Muscle layer of duodenum (tissue), 2 donors: ENCODE data around the gene ARID2.
A peak's percentile ranks its signal among the peaks of the same experiment; 100 is the strongest.

Experiments used
- H3K27ac ChIP-seq: one replicate; pipeline ENCODE4 v1.7.0; 2013; ENCODE audit warnings: mild to moderate bottlenecking, low read length
- H3K27me3 ChIP-seq: one replicate; pipeline ENCODE4 v1.7.0; 2013; ENCODE audit warnings: low read depth, mild to moderate bottlenecking, control low read depth, low read length
- H3K36me3 ChIP-seq, 2 donors: one replicate each; pipeline ENCODE4 v1.7.0; 2013; ENCODE audit warnings: low read length in 2 of 2, control low read depth in 1 of 2, mild to moderate bottlenecking in 1 of 2; ENCODE audit not compliant: insufficient read depth in 2 of 2, control insufficient read depth in 1 of 2
- H3K4me1 ChIP-seq, 2 donors: one replicate each; pipeline ENCODE4 v1.7.0; 2013; ENCODE audit warnings: low read length in 2 of 2, mild to moderate bottlenecking in 2 of 2, control low read depth in 1 of 2, moderate library complexity in 1 of 2; ENCODE audit not compliant: insufficient read depth in 2 of 2, control insufficient read depth in 1 of 2
- H3K4me3 ChIP-seq, 2 donors: one replicate each; pipeline ENCODE4 v1.7.0; 2013; ENCODE audit warnings: low read length in 2 of 2, low read depth in 1 of 2, mild to moderate bottlenecking in 1 of 2
- H3K9me3 ChIP-seq, 2 donors: one replicate each; pipeline ENCODE4 v1.7.0; 2013; ENCODE audit warnings: low read length in 2 of 2, control low read depth in 1 of 2, mild to moderate bottlenecking in 1 of 2; ENCODE audit not compliant: control insufficient read depth in 1 of 2
- donor health status: healthy.

The ARID2 gene

DNA sequence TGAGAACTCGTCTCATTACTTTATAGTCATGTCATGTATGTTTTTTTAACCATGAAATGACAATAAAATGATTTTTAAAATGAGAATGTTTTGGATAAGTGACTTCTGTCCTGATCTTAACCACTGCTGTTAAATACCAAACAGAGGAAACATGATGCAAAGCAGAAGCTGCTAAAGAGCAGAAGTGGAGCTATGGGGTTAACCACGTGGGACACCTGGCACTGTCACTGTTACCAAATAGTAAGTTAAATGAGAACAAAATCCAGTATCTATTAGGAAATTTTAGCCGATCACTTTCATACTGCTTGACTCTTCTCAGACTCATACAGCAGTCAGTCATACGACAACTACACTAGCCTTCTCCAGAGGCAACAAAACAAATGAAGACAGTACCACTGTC is 178.4 kb downstream of the ARID2 start:
- H3K36me3 ChIP-seq, result peaks cover 0 to 11% of the 10 kb centered on the region in 2 donors
- no peaks in the 10 kb centered on the region for H3K27me3 ChIP-seq
- no peaks in the 10 kb centered on the region for H3K9me3 ChIP-seq
- H3K27ac ChIP-seq, result no peak overlapping the region
- peaks cover 0 to 22% of the 10 kb centered on the region in 2 donors for H3K4me1 ChIP-seq
- no peak overlapping the region for H3K4me3 ChIP-seq

DNA sequence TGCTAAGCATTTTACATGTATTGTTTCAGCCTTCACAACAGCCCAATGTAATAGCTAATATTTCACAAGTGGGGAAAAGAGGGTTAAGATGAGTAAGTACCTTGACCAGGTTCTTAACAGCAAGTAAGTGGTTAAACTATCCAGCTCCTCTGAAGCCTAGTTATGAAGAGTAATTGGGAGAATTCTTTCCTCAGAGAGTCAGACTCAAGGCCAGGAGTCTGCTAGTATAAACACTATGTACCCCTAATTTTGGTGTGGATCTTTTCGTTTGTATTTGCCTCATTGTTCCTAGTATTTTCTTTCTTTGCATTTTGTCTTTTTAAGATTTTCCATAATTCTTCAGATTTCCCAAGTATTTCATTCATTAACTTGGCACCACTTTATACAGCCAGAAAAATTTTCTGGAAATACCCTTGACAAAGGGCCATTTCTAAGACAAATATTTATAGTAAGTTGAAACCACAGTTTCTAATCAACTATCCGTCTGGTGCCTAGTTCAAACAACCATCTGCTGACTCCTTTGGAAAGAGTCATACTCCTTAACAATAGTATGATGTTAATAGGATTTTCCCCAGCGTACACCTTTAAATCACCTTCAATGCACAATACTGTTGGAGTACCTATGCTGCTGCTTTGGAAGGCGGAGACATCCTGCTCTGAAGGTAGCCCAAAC is 179.7 kb downstream of the ARID2 start:
- H3K4me1 ChIP-seq, result peaks cover 0 to 22% of the 10 kb centered on the region in 2 donors
- H3K27me3 ChIP-seq, result no peaks in the 10 kb centered on the region
- no peak overlapping the region for H3K4me3 ChIP-seq
- H3K36me3 ChIP-seq, result peaks cover 0 to 11% of the 10 kb centered on the region in 2 donors
- H3K27ac ChIP-seq, result peak overlapping the region; percentile 19
- H3K9me3 ChIP-seq, result no peaks in the 10 kb centered on the region

DNA sequence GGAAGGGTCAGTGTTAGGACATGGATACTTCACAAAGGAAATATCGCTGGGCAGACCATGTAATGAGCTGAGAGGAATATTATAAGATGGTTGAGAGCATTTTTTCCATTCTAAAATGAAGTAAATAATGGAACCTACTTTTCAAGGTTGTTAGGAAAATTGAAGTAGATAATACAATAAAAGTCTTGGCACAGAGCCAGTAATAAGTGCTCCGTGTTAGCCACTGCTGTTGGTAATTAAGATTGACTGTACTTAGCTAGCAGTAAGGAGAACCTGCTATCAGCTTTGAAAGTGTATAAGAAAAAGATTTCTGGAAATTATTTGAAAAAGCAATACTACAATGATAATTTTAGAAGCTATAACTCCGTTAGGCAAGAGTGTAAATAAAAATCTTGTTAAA is 183.3 kb downstream of the ARID2 start:
- H3K9me3 ChIP-seq, result no peaks in the 10 kb centered on the region
- H3K27me3 ChIP-seq, result no peaks in the 10 kb centered on the region
- H3K27ac ChIP-seq, result no peak overlapping the region
- peaks cover 0 to 22% of the 10 kb centered on the region in 2 donors for H3K4me1 ChIP-seq
- no peak overlapping the region for H3K4me3 ChIP-seq
- peaks cover 0 to 4% of the 10 kb centered on the region in 2 donors for H3K36me3 ChIP-seq

DNA sequence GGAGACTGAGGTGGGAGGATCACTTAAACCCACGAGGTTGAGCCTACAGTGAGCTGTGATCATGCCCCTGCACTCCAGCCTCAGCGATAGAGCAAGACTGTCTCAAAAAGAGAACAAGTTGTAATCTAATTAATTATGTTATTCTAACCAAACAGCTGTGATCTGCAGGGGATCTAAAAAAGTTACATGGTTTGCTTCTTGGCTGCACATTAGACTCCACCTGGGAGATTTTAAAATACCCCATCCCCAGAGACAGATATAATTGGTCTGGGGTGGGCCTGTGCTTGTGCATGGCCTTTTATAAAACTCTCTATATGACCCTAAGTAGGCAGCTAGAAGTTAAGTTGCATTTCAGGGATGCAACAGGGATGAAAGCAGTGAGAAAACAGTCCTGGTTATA is 184.1 kb downstream of the ARID2 start:
- no peak overlapping the region for H3K27ac ChIP-seq
- no peaks in the 10 kb centered on the region for H3K9me3 ChIP-seq
- H3K36me3 ChIP-seq, result peaks cover 2 to 3% of the 10 kb centered on the region in 2 donors
- no peak overlapping the region for H3K4me3 ChIP-seq
- H3K27me3 ChIP-seq, result no peaks in the 10 kb centered on the region
- peaks cover 0 to 16% of the 10 kb centered on the region in 2 donors for H3K4me1 ChIP-seq

DNA sequence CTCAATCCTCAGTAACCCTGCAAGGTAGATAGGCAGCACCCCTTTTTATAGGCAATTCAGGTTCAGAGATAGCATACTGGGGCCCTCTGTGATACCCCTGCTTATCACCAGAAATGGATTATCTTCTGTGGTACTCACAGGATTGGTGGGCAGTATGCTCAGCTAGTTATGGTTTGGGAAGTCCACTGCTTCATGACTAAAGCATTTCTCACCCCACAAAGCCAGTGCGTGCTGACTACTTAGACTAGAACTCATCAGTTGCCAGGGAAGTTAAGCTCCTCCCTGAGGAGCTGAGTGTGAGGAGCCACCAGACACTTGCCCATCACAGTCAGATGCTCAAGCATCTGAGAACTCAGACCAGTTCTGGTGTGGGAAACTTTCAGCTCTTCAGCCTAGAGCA is 184.6 kb downstream of the ARID2 start:
- H3K4me1 ChIP-seq, result peaks cover 0 to 12% of the 10 kb centered on the region in 2 donors
- H3K4me3 ChIP-seq, result no peak overlapping the region
- H3K27me3 ChIP-seq, result no peaks in the 10 kb centered on the region
- no peaks in the 10 kb centered on the region for H3K9me3 ChIP-seq
- H3K36me3 ChIP-seq, result peaks cover 4 to 5% of the 10 kb centered on the region in 2 donors
- no peak overlapping the region for H3K27ac ChIP-seq

DNA sequence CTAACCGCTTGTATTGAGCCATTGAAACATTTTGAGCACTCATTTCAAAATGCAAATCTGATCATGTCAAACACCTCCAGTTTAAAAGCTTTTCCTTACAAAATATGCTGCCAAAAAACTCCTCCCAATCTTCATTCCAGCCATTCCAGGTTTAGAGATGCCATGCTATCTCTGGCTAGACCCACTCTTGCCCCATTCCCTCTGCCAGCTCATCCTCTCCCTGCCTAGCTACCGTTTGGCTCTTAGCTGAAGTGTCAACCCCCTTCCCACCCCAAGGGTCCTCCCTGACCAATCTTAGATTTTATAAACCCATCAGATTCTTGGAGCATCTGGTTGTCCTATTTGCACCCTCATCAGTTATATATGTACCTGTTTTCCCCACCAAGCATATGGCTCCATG is 185.9 kb downstream of the ARID2 start:
- H3K27ac ChIP-seq, result no peak overlapping the region
- peaks cover 0 to 5% of the 10 kb centered on the region in 2 donors for H3K4me1 ChIP-seq
- peaks cover 5 to 6% of the 10 kb centered on the region in 2 donors for H3K36me3 ChIP-seq
- no peaks in the 10 kb centered on the region for H3K27me3 ChIP-seq
- no peaks in the 10 kb centered on the region for H3K9me3 ChIP-seq
- no peak overlapping the region for H3K4me3 ChIP-seq

DNA sequence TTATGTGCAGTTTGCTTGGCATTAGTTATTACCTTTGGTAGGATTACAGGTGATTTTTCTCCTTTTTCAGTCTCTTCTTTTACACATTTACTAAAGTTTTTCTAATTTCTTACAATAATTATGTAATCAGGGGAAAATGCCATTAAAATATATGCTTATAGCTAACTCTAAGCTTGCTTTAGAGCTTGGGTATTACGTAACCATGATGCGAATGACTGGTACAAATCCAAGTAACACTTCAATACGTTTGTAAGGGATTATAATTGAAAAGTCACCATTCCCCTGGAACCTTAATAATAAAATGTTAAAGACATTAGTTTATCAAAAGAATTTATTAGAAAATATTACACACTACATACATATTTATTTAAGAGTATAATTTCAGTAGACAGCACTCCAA is 189.3 kb downstream of the ARID2 start:
- no peaks in the 10 kb centered on the region for H3K9me3 ChIP-seq
- peaks cover 24 to 27% of the 10 kb centered on the region in 2 donors for H3K36me3 ChIP-seq
- H3K27ac ChIP-seq, result no peak overlapping the region
- H3K4me3 ChIP-seq, result no peak overlapping the region
- no peaks in the 10 kb centered on the region for H3K27me3 ChIP-seq
- no peaks in the 10 kb centered on the region for H3K4me1 ChIP-seq

DNA sequence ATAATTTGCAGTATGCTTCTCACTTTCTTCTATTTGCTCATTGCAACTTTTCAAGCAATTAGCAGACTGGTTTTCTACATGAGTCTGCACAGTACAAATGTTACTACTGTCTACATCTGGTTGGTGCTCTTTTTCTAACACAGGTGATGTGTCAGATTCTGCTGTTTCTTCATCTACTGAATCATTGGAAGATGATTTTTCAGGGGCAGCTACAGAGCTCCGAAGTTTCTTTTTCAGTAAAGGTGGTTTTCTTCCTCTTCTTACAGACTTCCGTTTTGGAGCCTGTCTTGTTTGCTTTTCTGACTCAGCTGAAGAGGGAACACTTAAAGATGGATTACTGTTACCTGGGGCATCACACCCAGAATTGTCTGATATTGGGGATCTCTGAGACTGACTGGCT is 198.8 kb downstream of the ARID2 start:
- Histone ChIP-seq H3K36me3 (peaks cover 41 to 49% of the 10 kb centered on the region in 2 donors), H3K4me1 (no peaks in the 10 kb centered on the region), H3K27ac (no peak overlapping the region), H3K9me3 (no peaks in the 10 kb centered on the region), H3K4me3 (no peak overlapping the region), H3K27me3 (no peaks in the 10 kb centered on the region)

DNA sequence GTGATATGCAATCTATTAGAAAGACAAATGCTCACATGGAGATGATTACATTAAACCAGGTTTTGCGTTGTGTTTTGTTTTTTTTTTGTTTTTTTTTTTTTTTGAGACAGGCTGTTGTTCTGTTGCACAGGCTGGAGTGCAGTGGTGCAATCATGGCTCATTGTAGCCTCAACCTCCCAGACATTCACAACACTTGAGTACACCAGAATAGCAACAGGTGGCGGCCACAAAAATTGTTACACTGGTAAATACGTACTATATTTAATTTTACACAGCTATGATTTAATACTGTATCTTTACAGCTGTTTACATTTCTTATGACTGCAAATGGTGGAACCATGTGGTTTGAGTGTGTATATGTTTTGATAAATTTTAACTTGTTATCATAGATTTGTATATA is 200.9 kb downstream of the ARID2 start:
- Histone ChIP-seq H3K9me3 (no peaks in the 10 kb centered on the region), H3K36me3 (peaks cover 36 to 40% of the 10 kb centered on the region in 2 donors), H3K4me1 (peaks cover 0 to 7% of the 10 kb centered on the region in 2 donors), H3K27ac (no peak overlapping the region), H3K4me3 (no peak overlapping the region), H3K27me3 (no peaks in the 10 kb centered on the region)

DNA sequence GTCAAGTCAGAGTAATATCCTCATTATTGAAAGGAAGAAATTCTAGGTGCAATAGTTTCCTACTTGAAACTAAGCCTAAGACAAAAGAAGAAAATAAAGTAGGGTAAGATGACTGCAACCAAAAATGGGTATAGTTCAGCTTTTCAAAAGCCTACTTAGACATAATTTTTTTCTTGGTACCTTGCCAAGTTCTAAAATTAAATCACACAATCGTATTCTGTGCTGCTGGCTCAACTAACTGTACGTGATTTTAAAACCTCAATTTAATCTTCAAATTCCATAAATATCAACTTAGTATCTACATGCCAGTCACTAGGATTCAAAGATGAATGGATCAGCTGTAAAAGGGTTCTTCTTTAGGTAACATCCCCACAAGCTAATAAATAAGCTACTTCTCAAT is 204.0 kb downstream of the ARID2 start:
- H3K27me3 ChIP-seq, result no peaks in the 10 kb centered on the region
- peaks cover 14 to 23% of the 10 kb centered on the region in 2 donors for H3K36me3 ChIP-seq
- H3K9me3 ChIP-seq, result no peaks in the 10 kb centered on the region
- no peak overlapping the region for H3K27ac ChIP-seq
- peaks cover 0 to 10% of the 10 kb centered on the region in 2 donors for H3K4me1 ChIP-seq
- H3K4me3 ChIP-seq, result no peak overlapping the region

DNA sequence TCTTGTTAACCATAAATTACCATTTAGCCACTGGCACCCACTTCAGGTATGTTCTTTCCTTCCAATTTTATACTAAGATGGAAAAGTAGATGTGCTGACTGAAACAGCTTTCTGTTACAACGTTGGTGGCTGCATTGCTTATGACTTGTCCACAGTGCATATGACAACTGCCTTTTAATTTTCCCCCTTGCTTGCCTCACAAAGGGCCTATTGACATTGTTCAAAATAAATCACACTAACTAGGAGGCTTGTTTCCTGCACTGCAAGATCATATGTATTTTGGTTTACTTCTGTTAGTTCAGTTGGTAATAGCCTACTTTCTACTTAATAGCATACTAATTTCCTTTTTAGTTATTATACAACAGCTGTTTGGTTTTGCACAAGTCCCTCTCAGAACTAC is 205.4 kb downstream of the ARID2 start:
- Histone ChIP-seq H3K4me3 (no peak overlapping the region), H3K9me3 (no peaks in the 10 kb centered on the region), H3K27me3 (no peaks in the 10 kb centered on the region), H3K4me1 (peaks cover 0 to 10% of the 10 kb centered on the region in 2 donors), H3K27ac (no peak overlapping the region), H3K36me3 (peaks cover 12 to 20% of the 10 kb centered on the region in 2 donors)

DNA sequence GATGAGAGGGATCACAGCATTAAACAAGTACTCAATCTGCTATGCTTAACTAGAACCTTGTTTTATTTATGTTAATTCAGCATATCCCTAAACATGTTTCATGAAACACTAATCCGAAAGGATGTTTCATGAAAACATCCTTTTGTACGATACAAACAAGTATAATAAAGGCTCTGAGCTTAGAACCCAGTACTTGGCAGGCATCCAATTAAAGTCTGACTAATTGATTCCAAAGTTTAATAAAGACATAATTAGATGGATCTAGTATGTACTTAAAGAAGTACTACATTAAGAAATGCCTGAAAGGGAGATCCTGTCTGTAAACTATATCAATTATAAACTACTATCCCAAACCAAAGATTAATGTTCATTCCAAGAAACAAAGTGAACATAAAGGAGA is 209.1 kb downstream of the ARID2 start:
- Histone ChIP-seq H3K36me3 (peaks cover 23 to 28% of the 10 kb centered on the region in 2 donors), H3K27ac (no peak overlapping the region), H3K27me3 (no peaks in the 10 kb centered on the region), H3K4me1 (peaks cover 0 to 8% of the 10 kb centered on the region in 2 donors), H3K9me3 (no peaks in the 10 kb centered on the region), H3K4me3 (no peak overlapping the region)
